Neural cell (in vitro differentiated cells): ENCODE results near the gene LPCAT1. TPM values are rescaled to one million over a fixed set of nuclear protein-coding genes. Genes with fewer than 3 reads are reported as not detected.

Experiments
- H2AFZ ChIP-seq: fragments of 200-600, 300-800 bp; sonication (generic), shearing (Covaris generic); 2 replicates; pipeline ENCODE4 v1.6.0; 2014; ENCODE audit warnings: low read depth, mild to moderate bottlenecking, antibody characterized with exemption, low read length, moderate library complexity
- H3F3A ChIP-seq: fragments of 200-600 bp; shearing (Covaris generic); 2 replicates; pipeline ENCODE4 v1.6.1; 2016; ENCODE audit warnings: mild to moderate bottlenecking, moderate library complexity, mixed read lengths, antibody characterized with exemption, low read length; ENCODE audit not compliant: insufficient read depth, poor library complexity, severe bottlenecking
- H3K27ac ChIP-seq: fragments of 200-600, 300-800 bp; sonication (generic), shearing (Covaris generic); 2 replicates; pipeline ENCODE4 v1.5.1; 2014; ENCODE audit warnings: mild to moderate bottlenecking, low read length, moderate library complexity
- H3K27me3 ChIP-seq: fragments of 300-800, 200-600 bp; sonication (generic), shearing (Covaris generic); 2 replicates; pipeline ENCODE4 v1.6.0; 2014; ENCODE audit warnings: mild to moderate bottlenecking, low read depth, low read length, moderate library complexity; ENCODE audit not compliant: insufficient read depth
- H3K36me3 ChIP-seq: fragments of 300-800, 200-600 bp; sonication (generic), shearing (Covaris generic); 2 replicates; pipeline ENCODE4 v1.5.1; 2014; ENCODE audit warnings: mild to moderate bottlenecking, antibody characterized with exemption, low read length, moderate library complexity; ENCODE audit not compliant: insufficient read depth
- H3K4me2 ChIP-seq: fragments of 300-800, 200-600 bp; sonication (generic), shearing (Covaris generic); 2 replicates; pipeline ENCODE4 v1.6.0; 2014; ENCODE audit warnings: mild to moderate bottlenecking, low read length
- H3K4me3 ChIP-seq: fragments of 300-800, 200-600 bp; sonication (generic), shearing (Covaris generic); 2 replicates; pipeline ENCODE4 v1.5.1; 2014; ENCODE audit warnings: mild to moderate bottlenecking, low read length, moderate library complexity
- H3K79me2 ChIP-seq: fragments of 200-600 bp; shearing (Covaris generic); replicated peaks from 2 replicates; pipeline ENCODE4 v1.6.0; 2014; ENCODE audit warnings: mild to moderate bottlenecking, low read length, moderate library complexity; ENCODE audit not compliant: insufficient read depth
- H3K9ac ChIP-seq: fragments of 300-800, 200-600 bp; sonication (generic), shearing (Covaris generic); 2 replicates; pipeline ENCODE4 v1.6.1; 2016; ENCODE audit warnings: mild to moderate bottlenecking, low read length, mixed read lengths
- H3K9me2 ChIP-seq: fragments of 200-600 bp; shearing (Covaris generic); 2 replicates; pipeline ENCODE4 v1.6.1; 2016; ENCODE audit warnings: mild to moderate bottlenecking, low read length, mixed read lengths; ENCODE audit not compliant: insufficient read depth
- H3K9me3 ChIP-seq: fragments of 200-600, 300-800 bp; sonication (generic), shearing (Covaris generic); 2 replicates; pipeline ENCODE4 v1.6.1; 2016; ENCODE audit warnings: mild to moderate bottlenecking, mixed run types, low read length, moderate library complexity, mixed read lengths
- H4K20me1 ChIP-seq: fragments of 200-600 bp; shearing (Covaris generic); 2 replicates; pipeline ENCODE4 v1.6.1; 2016; ENCODE audit warnings: mild to moderate bottlenecking, mixed run types; ENCODE audit not compliant: insufficient read depth
- CTCF ChIP-seq: fragments of 450-650 bp; IDR thresholded peaks from 2 replicates; pipeline ENCODE4 v1.5.1; 2014; ENCODE audit warnings: antibody characterized with exemption, mild to moderate bottlenecking, moderate library complexity; ENCODE audit not compliant: poor library complexity, severe bottlenecking
- EP300 ChIP-seq: fragments of 450-650 bp; conservative IDR thresholded peaks from 2 replicates; pipeline ENCODE4 v1.6.1; 2014; ENCODE audit warnings: antibody characterized with exemption, mild to moderate bottlenecking, moderate library complexity; ENCODE audit not compliant: poor library complexity, severe bottlenecking
- EZH2 ChIP-seq: fragments of 200-600, 300-800 bp; shearing (Covaris generic), sonication (generic); IDR thresholded peaks from 2 replicates; pipeline ENCODE4 v1.6.1; 2014; ENCODE audit warnings: antibody characterized with exemption, low read length, borderline replicate concordance, mild to moderate bottlenecking; ENCODE audit not compliant: insufficient read depth, poor library complexity, severe bottlenecking
- MXI1 ChIP-seq: fragments of 450-650 bp; conservative IDR thresholded peaks from 2 replicates; pipeline ENCODE4 v1.6.1; 2014; ENCODE audit warnings: antibody characterized with exemption, mild to moderate bottlenecking; ENCODE audit not compliant: poor library complexity, severe bottlenecking
- POLR2AphosphoS5 ChIP-seq: IDR thresholded peaks from 2 replicates; pipeline ENCODE4 v1.6.1; 2012
- RAD21 ChIP-seq: fragments of 450-650 bp; conservative IDR thresholded peaks from 2 replicates; pipeline ENCODE4 v1.6.1; 2014; ENCODE audit warnings: antibody characterized with exemption, mild to moderate bottlenecking, moderate library complexity
- SMC3 ChIP-seq: fragments of 450-650 bp; conservative IDR thresholded peaks from 2 replicates; pipeline ENCODE4 v1.6.1; 2014; ENCODE audit warnings: antibody characterized with exemption, mild to moderate bottlenecking, moderate library complexity; ENCODE audit not compliant: poor library complexity
- TAF1 ChIP-seq: IDR thresholded peaks from 2 replicates; pipeline ENCODE4 v1.6.1; 2012; ENCODE audit warnings: low read depth
- polyA plus RNA-seq: library from polyadenylated mRNA; depleted of rRNA; stranded (reverse); fragments of >200 nt; gene quantifications from 2 replicates; pipeline ENCODE4 v1.2.3, GENCODE V29; 2014
- TF ChIP-seq, protein P1 (sequence below): IDR thresholded peaks from 2 replicates; pipeline ENCODE4 v1.6.1; 2012; ENCODE audit warnings: borderline replicate concordance

The LPCAT1 gene
- polyA plus RNA-seq, 1 donor from 2014 or later = 61.8 TPM

DNA sequence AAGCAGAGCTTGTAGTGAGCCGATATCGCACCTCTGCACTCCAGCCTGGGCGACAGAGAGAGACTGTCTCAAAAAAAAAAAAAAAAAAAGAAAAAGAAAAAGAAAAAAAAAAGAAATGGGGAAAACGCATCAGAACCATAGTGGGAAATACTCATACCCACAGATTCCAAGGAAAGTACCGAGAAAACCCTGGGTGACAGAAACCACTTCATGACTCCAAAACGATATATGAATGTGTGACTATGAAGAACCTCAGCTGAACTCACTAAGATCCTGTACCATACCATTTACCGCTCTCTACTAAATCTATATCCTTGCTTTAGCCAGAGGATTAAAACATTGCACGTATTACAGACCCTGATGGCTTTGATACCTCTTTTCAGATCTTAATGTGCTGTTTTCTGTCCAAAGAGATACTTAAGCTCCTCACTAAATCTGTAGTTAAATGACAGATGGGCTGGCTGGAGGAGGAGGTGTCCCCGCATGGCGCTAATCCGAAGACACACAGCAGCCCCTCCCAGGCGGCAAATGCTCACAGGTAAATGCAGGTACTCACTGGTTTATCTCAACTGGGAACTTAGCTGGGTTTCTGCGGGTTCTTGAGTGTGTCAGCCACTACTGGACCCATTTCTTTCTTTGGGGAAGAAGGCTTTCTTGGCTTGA lies 2.8 kb downstream of the LPCAT1 start:
- Histone ChIP-seq H3K36me3 (no peaks in the 10 kb centered on the region), H3K79me2 (peaks cover 11% of the 10 kb centered on the region), H3K27me3 (no peaks in the 10 kb centered on the region), H3F3A (no peaks in the 10 kb centered on the region), H3K4me2 (no peak overlapping the region), H3K9ac (no peak overlapping the region), H4K20me1 (peaks cover 20% of the 10 kb centered on the region), H2AFZ (no peak overlapping the region), H3K9me2 (no peaks in the 10 kb centered on the region), H3K9me3 (no peaks in the 10 kb centered on the region), H3K4me3 (no peak overlapping the region), H3K27ac (no peak overlapping the region)
- TF ChIP-seq SMC3 = no peak
- no peak for TF ChIP-seq MXI1
- TF ChIP-seq, protein P1, sequence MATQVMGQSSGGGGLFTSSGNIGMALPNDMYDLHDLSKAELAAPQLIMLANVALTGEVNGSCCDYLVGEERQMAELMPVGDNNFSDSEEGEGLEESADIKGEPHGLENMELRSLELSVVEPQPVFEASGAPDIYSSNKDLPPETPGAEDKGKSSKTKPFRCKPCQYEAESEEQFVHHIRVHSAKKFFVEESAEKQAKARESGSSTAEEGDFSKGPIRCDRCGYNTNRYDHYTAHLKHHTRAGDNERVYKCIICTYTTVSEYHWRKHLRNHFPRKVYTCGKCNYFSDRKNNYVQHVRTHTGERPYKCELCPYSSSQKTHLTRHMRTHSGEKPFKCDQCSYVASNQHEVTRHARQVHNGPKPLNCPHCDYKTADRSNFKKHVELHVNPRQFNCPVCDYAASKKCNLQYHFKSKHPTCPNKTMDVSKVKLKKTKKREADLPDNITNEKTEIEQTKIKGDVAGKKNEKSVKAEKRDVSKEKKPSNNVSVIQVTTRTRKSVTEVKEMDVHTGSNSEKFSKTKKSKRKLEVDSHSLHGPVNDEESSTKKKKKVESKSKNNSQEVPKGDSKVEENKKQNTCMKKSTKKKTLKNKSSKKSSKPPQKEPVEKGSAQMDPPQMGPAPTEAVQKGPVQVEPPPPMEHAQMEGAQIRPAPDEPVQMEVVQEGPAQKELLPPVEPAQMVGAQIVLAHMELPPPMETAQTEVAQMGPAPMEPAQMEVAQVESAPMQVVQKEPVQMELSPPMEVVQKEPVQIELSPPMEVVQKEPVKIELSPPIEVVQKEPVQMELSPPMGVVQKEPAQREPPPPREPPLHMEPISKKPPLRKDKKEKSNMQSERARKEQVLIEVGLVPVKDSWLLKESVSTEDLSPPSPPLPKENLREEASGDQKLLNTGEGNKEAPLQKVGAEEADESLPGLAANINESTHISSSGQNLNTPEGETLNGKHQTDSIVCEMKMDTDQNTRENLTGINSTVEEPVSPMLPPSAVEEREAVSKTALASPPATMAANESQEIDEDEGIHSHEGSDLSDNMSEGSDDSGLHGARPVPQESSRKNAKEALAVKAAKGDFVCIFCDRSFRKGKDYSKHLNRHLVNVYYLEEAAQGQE = no peak
- TF ChIP-seq POLR2AphosphoS5 = no peak
- TF ChIP-seq CTCF = no peak
- TF ChIP-seq EZH2 = no peak
- TF ChIP-seq TAF1 = no peak
- TF ChIP-seq EP300 = no peak
- no peak for TF ChIP-seq RAD21

DNA sequence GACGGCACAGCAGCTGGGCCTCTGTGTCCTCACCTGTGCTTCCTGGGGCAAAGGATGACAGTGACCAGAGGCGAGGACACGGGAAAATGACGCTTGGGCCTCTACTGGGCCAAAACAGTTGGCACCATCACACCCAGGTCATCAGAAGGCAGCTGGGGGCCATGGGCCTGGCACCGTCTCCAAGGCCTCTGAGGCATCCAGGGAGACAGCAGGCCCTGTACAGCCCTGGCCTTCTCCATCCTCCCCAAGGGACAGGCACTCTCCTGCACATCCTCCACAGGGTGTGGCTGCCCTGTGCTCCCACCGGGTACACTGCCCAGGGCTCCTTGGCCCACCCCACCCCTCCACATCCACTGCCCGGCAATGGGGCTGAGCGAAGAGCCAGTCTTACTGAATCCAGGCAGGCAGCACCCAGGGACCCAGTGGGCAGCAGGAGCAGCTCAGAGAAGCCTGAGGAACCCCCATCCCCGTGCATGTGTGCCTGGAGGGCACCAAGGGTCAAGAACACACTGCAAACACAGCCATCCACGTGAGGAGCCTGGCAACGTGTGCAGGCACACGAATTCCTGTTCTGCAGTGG lies 4.0 kb downstream of the LPCAT1 start:
- no peaks in the 10 kb centered on the region for H3K36me3 ChIP-seq
- TF ChIP-seq RAD21 (no peak), TAF1 (no peak), CTCF (no peak), POLR2AphosphoS5 (no peak), EP300 (no peak), MXI1 (no peak), SMC3 (no peak), EZH2 (no peak)
- TF ChIP-seq, protein P1 = no peak
- H3K27me3 ChIP-seq = no peaks in the 10 kb centered on the region
- H4K20me1 ChIP-seq = peaks cover 20% of the 10 kb centered on the region
- no peak overlapping the region for H3K4me2 ChIP-seq
- peaks cover 11% of the 10 kb centered on the region for H3K79me2 ChIP-seq
- no peaks in the 10 kb centered on the region for H3K9me3 ChIP-seq
- no peak overlapping the region for H3K27ac ChIP-seq
- no peaks in the 10 kb centered on the region for H3K9me2 ChIP-seq
- no peaks in the 10 kb centered on the region for H3F3A ChIP-seq
- H2AFZ ChIP-seq = no peak overlapping the region
- H3K4me3 ChIP-seq = no peak overlapping the region
- H3K9ac ChIP-seq = no peak overlapping the region
